Lung (tissue), 12 donors: ENCODE results near the gene TGFBR3. TPM values are rescaled to one million over a fixed set of nuclear protein-coding genes. Genes with fewer than 3 reads are reported as not detected.
A peak's percentile ranks its signal among the peaks of the same experiment; 100 is the strongest.

ENCODE experiments used
- ATAC-seq: fragments of 200-7000 bp; cut with Tn5 transposase; one replicate; pipeline ENCODE4 v1.9.1; 2020; ENCODE audit warnings: moderate number of reproducible peaks; ENCODE audit not compliant: insufficient read depth, low FRiP score
- DNase-seq, 3 donors: peaks; one replicate each; pipeline ENCODE4 v3.0.0-alpha.2; 2013 to 2017
- H3K27ac ChIP-seq, 2 donors: one replicate each; pipeline ENCODE4 v1.5.1; 2013; ENCODE audit warnings: mild to moderate bottlenecking in 2 of 2, moderate library complexity in 2 of 2, control low read depth in 1 of 2, inconsistent platforms in 1 of 2, low read depth in 1 of 2, low read length in 1 of 2
- H3K27me3 ChIP-seq, 3 donors: one replicate each; pipeline ENCODE4 v1.5.1; 2013; ENCODE audit warnings: low read length in 2 of 3; ENCODE audit not compliant: control insufficient read depth in 3 of 3, insufficient read depth in 3 of 3
- H3K36me3 ChIP-seq, 4 donors: one replicate each; pipeline ENCODE4 v1.5.1; 2013; ENCODE audit warnings: low read length in 4 of 4, mild to moderate bottlenecking in 1 of 4, moderate library complexity in 1 of 4; ENCODE audit not compliant: control insufficient read depth in 4 of 4, insufficient read depth in 4 of 4
- H3K4me1 ChIP-seq, 5 donors: one replicate each; pipeline ENCODE4 v1.5.1; 2013; ENCODE audit warnings: low read length in 5 of 5, mild to moderate bottlenecking in 2 of 5, moderate library complexity in 1 of 5; ENCODE audit not compliant: control insufficient read depth in 5 of 5, insufficient read depth in 5 of 5
- H3K4me3 ChIP-seq: one replicate; pipeline ENCODE4 v1.5.1; 2013; ENCODE audit warnings: mild to moderate bottlenecking, control low read depth, moderate library complexity
- H3K9ac ChIP-seq, 2 donors: one replicate each; pipeline ENCODE4 v1.5.1; 2013; ENCODE audit warnings: low read length in 2 of 2, control low read depth in 1 of 2; ENCODE audit not compliant: insufficient read depth in 1 of 2
- H3K9me3 ChIP-seq, 4 donors: one replicate each; pipeline ENCODE4 v1.5.1; 2013; ENCODE audit warnings: low read length in 3 of 4, mild to moderate bottlenecking in 1 of 4, moderate library complexity in 1 of 4; ENCODE audit not compliant: control insufficient read depth in 4 of 4, insufficient read depth in 3 of 4
- CTCF ChIP-seq: IDR thresholded peaks from 2 replicates; pipeline ENCODE4 v1.5.1; 2012; ENCODE audit warnings: mild to moderate bottlenecking; ENCODE audit errors: control extremely low read depth, extremely low read depth
- WGBS, 2 donors: extraction: QIAGEN DNeasy Blood & Tissue Kit; methylation state at CpG; one replicate each; pipeline ENCODE4 v1.1.7; 2013; 5-methylcytosine and 5-hydroxymethylcytosine counted together
- polyA plus RNA-seq, 2 donors: library from polyadenylated mRNA; stranded (reverse); fragments of 200-250 nt; gene quantifications; one replicate each; pipeline ENCODE4 v1.2.1, GENCODE V29; 2013
- total RNA-seq, 2 donors: library from RNA; depleted of rRNA in 1 of 2; stranded (reverse); fragments of >200 nt in 1 of 2; gene quantifications; one replicate each; pipeline ENCODE4 v1.2.1, GENCODE V29; 2014 to 2021
- donor health status: control.
- donor health status: control.
- donor health status: Bipolar disorder and iron deficiency.
- donor health status: healthy.
- donor health status: DM: yes; HTN: yes; CAD: no.

TGFBR3 gene
- total and polyA plus RNA-seq, 4 donors = 13.1 to 99.6 (median 26.5) TPM

GRCh38 chr1:91765880-91766443 lies 120.0 kb downstream of the TGFBR3 start:
- TF ChIP-seq CTCF = no peak
- WGBS, 2 donors = 26 to 45% methylated on average over 3 of the region's 3 CpGs
- ATAC-seq = no peak
- Histone ChIP-seq H3K27me3 (no peaks in the 10 kb centered on the region), H3K4me1 (peaks cover 0 to 28% (median 10%) of the 10 kb centered on the region in 5 donors), H3K4me3 (no peak overlapping the region), H3K9ac (no peak overlapping the region), H3K36me3 (peaks cover 0 to 3% (median under 1%) of the 10 kb centered on the region in 4 donors), H3K9me3 (no peaks in the 10 kb centered on the region), H3K27ac (no peak overlapping the region)
- DNase-seq = no peak

- WGBS, 2 donors = 74 to 85% methylated on average over 4 of the region's 4 CpGs
- Histone ChIP-seq H3K9ac (no peak overlapping the region), H3K9me3 (no peaks in the 10 kb centered on the region), H3K4me1 (peaks cover 0 to 28% (median 8%) of the 10 kb centered on the region in 5 donors), H3K36me3 (peaks cover 0 to 3% (median 2%) of the 10 kb centered on the region in 4 donors), H3K4me3 (no peak overlapping the region), H3K27ac (peak overlapping the region; percentile 22 to 62), H3K27me3 (no peaks in the 10 kb centered on the region)
- no peak for TF ChIP-seq CTCF
- ATAC-seq (no peak), DNase-seq (no peak)
Observed at GRCh38 chr1:91765293-91765692, 120.7 kb downstream of the TGFBR3 start.

GRCh38 chr1:91764471-91765115 lies 121.4 kb downstream of the TGFBR3 start:
- no peak overlapping the region for H3K9ac ChIP-seq
- no peak overlapping the region for H3K4me3 ChIP-seq
- DNase-seq = no peak
- H3K9me3 ChIP-seq = no peaks in the 10 kb centered on the region
- peaks cover 0 to 28% (median 12%) of the 10 kb centered on the region in 5 donors for H3K4me1 ChIP-seq
- TF ChIP-seq CTCF = no peak
- no peak for ATAC-seq
- H3K27ac ChIP-seq = peak overlapping the region; percentile 22 to 58
- 90 to 95% methylated on average over 12 of the region's 12 CpGs for WGBS, 2 donors
- H3K36me3 ChIP-seq = peaks cover 0 to 3% (median 2%) of the 10 kb centered on the region in 4 donors
- no peaks in the 10 kb centered on the region for H3K27me3 ChIP-seq
